ENCODE results near the gene RNF114. TPM values are rescaled to one million over a fixed set of nuclear protein-coding genes. Genes with fewer than 3 reads are reported as not detected.

Gene RNF114
- 100 to 1,000 TPM in 1 of 2 donors, 10 to 100 TPM in 1; 99.2 to 113 TPM for total RNA-seq

GRCh38 chr20:49936153-49937026 lies at the start of gene RNF114:
Gene RNF114 (plus strand): TSS chr20:49936397. CDS start chr20:49936413, 16 bp downstream.
- ATAC-seq (replicated peaks in 1 of 2): peak; percentile 92 to 94
- Mint-ChIP-seq H3K27me3 (ENCODE audit: low read depth) (no peaks in the 10 kb centered on the region), H3K9me3 (no peaks in the 10 kb centered on the region), H3K4me1 (ENCODE audit: low read depth) (peaks cover 41% of the 10 kb centered on the region), H3K4me3 (peak within 1 kb of the TSS; percentile 93 to 99), H3K27ac (peak within 1 kb of the TSS; percentile 96), H3K36me3 (ENCODE audit: insufficient read depth in 2 of 2) (peaks cover 5 to 6% of the 10 kb centered on the region in 2 donors)
- DNase-seq: peak; percentile 90 to 92

GRCh38 chr20:49886571-49887213 lies 49.5 kb upstream of the RNF114 start:
- no peak overlapping the region for H3K4me3 Mint-ChIP-seq
- peaks cover 28% of the 10 kb centered on the region for H3K4me1 Mint-ChIP-seq (ENCODE audit: low read depth)
- H3K36me3 Mint-ChIP-seq (ENCODE audit: insufficient read depth in 2 of 2): peaks cover 0 to 11% of the 10 kb centered on the region in 2 donors
- DNase-seq (no peak), ATAC-seq (replicated peaks in 1 of 2) (no peak)
- H3K27me3 Mint-ChIP-seq (ENCODE audit: low read depth): no peaks in the 10 kb centered on the region
- no peak overlapping the region for H3K27ac Mint-ChIP-seq
- H3K9me3 Mint-ChIP-seq: no peaks in the 10 kb centered on the region

GRCh38 chr20:49887251-49888211 lies 48.7 kb upstream of the RNF114 start:
- Mint-ChIP-seq H3K36me3 (ENCODE audit: insufficient read depth in 2 of 2) (peaks cover 0 to 9% of the 10 kb centered on the region in 2 donors), H3K27me3 (ENCODE audit: low read depth) (no peaks in the 10 kb centered on the region), H3K9me3 (no peaks in the 10 kb centered on the region), H3K27ac (no peak overlapping the region), H3K4me3 (no peak overlapping the region), H3K4me1 (ENCODE audit: low read depth) (peaks cover 36% of the 10 kb centered on the region)
- ATAC-seq (replicated peaks in 1 of 2) (peak in 1 of 2 donors; percentile 13), DNase-seq (no peak)

- DNase-seq (peak; percentile 52 to 75), ATAC-seq (replicated peaks in 1 of 2) (peak; percentile 39 to 42)
- Mint-ChIP-seq H3K4me1 (ENCODE audit: low read depth) (peaks cover 45% of the 10 kb centered on the region), H3K27ac (peak overlapping the region; percentile 72), H3K9me3 (no peaks in the 10 kb centered on the region), H3K27me3 (ENCODE audit: low read depth) (no peaks in the 10 kb centered on the region), H3K4me3 (no peak overlapping the region), H3K36me3 (ENCODE audit: insufficient read depth in 2 of 2) (peaks cover 0 to 9% of the 10 kb centered on the region in 2 donors)
Measured at GRCh38 chr20:49888212-49889000, 47.8 kb upstream of the RNF114 start.

- H3K27me3 Mint-ChIP-seq (ENCODE audit: low read depth): no peaks in the 10 kb centered on the region
- peak overlapping the region; percentile 24 for H3K27ac Mint-ChIP-seq
- H3K4me1 Mint-ChIP-seq (ENCODE audit: low read depth): peaks cover 54% of the 10 kb centered on the region
- peaks cover 1 to 9% of the 10 kb centered on the region in 2 donors for H3K36me3 Mint-ChIP-seq (ENCODE audit: insufficient read depth in 2 of 2)
- DNase-seq (no peak), ATAC-seq (replicated peaks in 1 of 2) (no peak)
- H3K4me3 Mint-ChIP-seq: no peak overlapping the region
- peaks cover 0 to 1% of the 10 kb centered on the region in 2 donors for H3K9me3 Mint-ChIP-seq
Measured at GRCh38 chr20:49889001-49889934, 46.9 kb upstream of the RNF114 start.

- ATAC-seq (replicated peaks in 1 of 2) (no peak), DNase-seq (no peak)
- no peaks in the 10 kb centered on the region for H3K27me3 Mint-ChIP-seq (ENCODE audit: low read depth)
- H3K27ac Mint-ChIP-seq: peak overlapping the region; percentile 24
- H3K36me3 Mint-ChIP-seq (ENCODE audit: insufficient read depth in 2 of 2): peaks cover 2 to 9% of the 10 kb centered on the region in 2 donors
- peaks cover 60% of the 10 kb centered on the region for H3K4me1 Mint-ChIP-seq (ENCODE audit: low read depth)
- no peak overlapping the region for H3K4me3 Mint-ChIP-seq
- H3K9me3 Mint-ChIP-seq: peaks cover 0 to 2% of the 10 kb centered on the region in 2 donors
Measured at GRCh38 chr20:49889935-49890333, 46.3 kb upstream of the RNF114 start.

- no peak for DNase-seq
- Mint-ChIP-seq H3K27ac (no peak overlapping the region), H3K27me3 (ENCODE audit: low read depth) (no peaks in the 10 kb centered on the region), H3K4me3 (no peak overlapping the region), H3K36me3 (ENCODE audit: insufficient read depth in 2 of 2) (peaks cover 2 to 9% of the 10 kb centered on the region in 2 donors), H3K9me3 (peaks cover 0 to 2% of the 10 kb centered on the region in 2 donors), H3K4me1 (ENCODE audit: low read depth) (peaks cover 62% of the 10 kb centered on the region)
- ATAC-seq (replicated peaks in 1 of 2): no peak
Measured at GRCh38 chr20:49890471-49891361, 45.5 kb upstream of the RNF114 start.

GRCh38 chr20:49891476-49892110 lies 44.6 kb upstream of the RNF114 start:
- H3K36me3 Mint-ChIP-seq (ENCODE audit: insufficient read depth in 2 of 2): peaks cover 2 to 9% of the 10 kb centered on the region in 2 donors
- peaks cover 0 to 2% of the 10 kb centered on the region in 2 donors for H3K9me3 Mint-ChIP-seq
- H3K27ac Mint-ChIP-seq: peak overlapping the region; percentile 95
- ATAC-seq (replicated peaks in 1 of 2) (peak; percentile 33 to 46), DNase-seq (no peak)
- no peaks in the 10 kb centered on the region for H3K27me3 Mint-ChIP-seq (ENCODE audit: low read depth)
- peak overlapping the region; percentile 24 to 49 for H3K4me3 Mint-ChIP-seq
- peaks cover 57% of the 10 kb centered on the region for H3K4me1 Mint-ChIP-seq (ENCODE audit: low read depth)

GRCh38 chr20:49892260-49892659 lies 43.9 kb upstream of the RNF114 start:
- no peak for ATAC-seq (replicated peaks in 1 of 2)
- peak overlapping the region; percentile 96 for H3K27ac Mint-ChIP-seq
- H3K4me1 Mint-ChIP-seq (ENCODE audit: low read depth): peaks cover 54% of the 10 kb centered on the region
- peaks cover 2 to 9% of the 10 kb centered on the region in 2 donors for H3K36me3 Mint-ChIP-seq (ENCODE audit: insufficient read depth in 2 of 2)
- H3K27me3 Mint-ChIP-seq (ENCODE audit: low read depth): no peaks in the 10 kb centered on the region
- H3K4me3 Mint-ChIP-seq: peak overlapping the region in 1 of 2 donors; percentile 81
- H3K9me3 Mint-ChIP-seq: peaks cover 0 to 2% of the 10 kb centered on the region in 2 donors
- DNase-seq: no peak

GRCh38 chr20:49892817-49893216 lies 43.4 kb upstream of the RNF114 start:
- H3K4me1 Mint-ChIP-seq (ENCODE audit: low read depth): peaks cover 49% of the 10 kb centered on the region
- peaks cover 2 to 9% of the 10 kb centered on the region in 2 donors for H3K36me3 Mint-ChIP-seq (ENCODE audit: insufficient read depth in 2 of 2)
- peak overlapping the region; percentile 46 to 81 for H3K4me3 Mint-ChIP-seq
- no peaks in the 10 kb centered on the region for H3K27me3 Mint-ChIP-seq (ENCODE audit: low read depth)
- peaks cover 0 to 2% of the 10 kb centered on the region in 2 donors for H3K9me3 Mint-ChIP-seq
- H3K27ac Mint-ChIP-seq: peak overlapping the region; percentile 96
- DNase-seq: no peak
- ATAC-seq (replicated peaks in 1 of 2): no peak

Data from activated T-cell treated with anti-CD3 and anti-CD28 coated beads, Interleukin-2, amount 50 U/mL, for 72 hours (primary cell).